Thymus (tissue), 11 donors: ENCODE results near the gene GCLM. TPM values are rescaled to one million over a fixed set of nuclear protein-coding genes. Genes with fewer than 3 reads are reported as not detected.
"Not testable (repeated sequence)": the region's sequence is repeated elsewhere in the genome, so short reads cannot be mapped to it uniquely, and the experiment has no call there.

Experiments
- DNase-seq, 9 donors: peaks; one replicate each; pipeline ENCODE4 v3.0.0-alpha.2; 2013; ENCODE audit warnings: low spot score in 9 of 9, low read depth in 6 of 9, missing footprints in 1 of 9
- H3K27ac ChIP-seq, 2 donors: one replicate each; pipeline ENCODE4 v1.5.1; 2013; ENCODE audit warnings: control low read depth in 1 of 2, low read depth in 1 of 2, low read length in 1 of 2, mild to moderate bottlenecking in 1 of 2, moderate library complexity in 1 of 2
- H3K27me3 ChIP-seq, 2 donors: one replicate each; pipeline ENCODE4 v1.5.1; 2013; ENCODE audit warnings: low read length in 1 of 2; ENCODE audit not compliant: control insufficient read depth in 2 of 2, insufficient read depth in 1 of 2
- H3K36me3 ChIP-seq, 2 donors: one replicate each; pipeline ENCODE4 v1.5.1; 2013; ENCODE audit warnings: low read length in 1 of 2, mild to moderate bottlenecking in 1 of 2, moderate library complexity in 1 of 2; ENCODE audit not compliant: control insufficient read depth in 2 of 2, insufficient read depth in 2 of 2
- H3K4me1 ChIP-seq, 2 donors: one replicate each; pipeline ENCODE4 v1.5.1; 2013; ENCODE audit warnings: low read length in 2 of 2; ENCODE audit not compliant: control insufficient read depth in 2 of 2, insufficient read depth in 2 of 2
- H3K4me3 ChIP-seq, 2 donors: one replicate each; pipeline ENCODE4 v1.5.1; 2013; ENCODE audit warnings: low read length in 2 of 2, control low read depth in 1 of 2, mild to moderate bottlenecking in 1 of 2
- H3K9me3 ChIP-seq, 2 donors: one replicate each; pipeline ENCODE4 v1.5.1; 2013; ENCODE audit warnings: low read length in 1 of 2, mild to moderate bottlenecking in 1 of 2; ENCODE audit not compliant: control insufficient read depth in 2 of 2, insufficient read depth in 1 of 2
- WGBS: extraction: QIAGEN DNeasy Blood & Tissue Kit; methylation state at CpG from one replicate; pipeline ENCODE4 v1.1.7; 2013; 5-methylcytosine and 5-hydroxymethylcytosine counted together
- polyA plus RNA-seq: library from polyadenylated mRNA; stranded (reverse); fragments of 200-250 nt; gene quantifications from one replicate; pipeline ENCODE4 v1.2.3, GENCODE V29; 2013
- total RNA-seq: library from RNA; stranded (reverse); fragments of 120-200 nt; gene quantifications from one replicate; pipeline ENCODE4 v1.2.4, GENCODE V29; 2013
- donor health status: healthy.

The GCLM gene
- total and polyA plus RNA-seq, 2 donors: 3.9 to 8.2 TPM

- DNase-seq: peak in 3 of 9 donors; percentile 4 to 41 (median 19)
- Histone ChIP-seq H3K27ac (peak overlapping the region; percentile 86 to 92), H3K4me3 (peak overlapping the region; percentile 80 to 99), H3K27me3 (no peaks in the 10 kb centered on the region), H3K9me3 (no peaks in the 10 kb centered on the region), H3K36me3 (peaks cover 18 to 40% of the 10 kb centered on the region in 2 donors), H3K4me1 (peaks cover 8 to 12% of the 10 kb centered on the region in 2 donors)
- under 1% methylated on average over 20 of the region's 20 CpGs for WGBS
Observed at GRCh38 chr1:93878501-93878888, 30.7 kb downstream of the GCLM start.

- Histone ChIP-seq H3K36me3 (peaks cover 22 to 48% of the 10 kb centered on the region in 2 donors), H3K4me1 (peaks cover 8 to 12% of the 10 kb centered on the region in 2 donors), H3K27me3 (no peaks in the 10 kb centered on the region), H3K27ac (no peak overlapping the region), H3K4me3 (no peak overlapping the region), H3K9me3 (no peaks in the 10 kb centered on the region)
- no peak for DNase-seq
- WGBS: 95% methylated on average over 4 of the region's 4 CpGs
Observed at GRCh38 chr1:93877529-93877928, 31.7 kb downstream of the GCLM start.

GRCh38 chr1:93876244-93876643 lies 33.0 kb downstream of the GCLM start:
- DNase-seq: no peak
- Histone ChIP-seq H3K9me3 (no peaks in the 10 kb centered on the region), H3K27me3 (no peaks in the 10 kb centered on the region), H3K4me1 (peaks cover 8 to 12% of the 10 kb centered on the region in 2 donors), H3K27ac (no peak overlapping the region), H3K4me3 (no peak overlapping the region), H3K36me3 (peaks cover 25 to 61% of the 10 kb centered on the region in 2 donors)
- 87% methylated on average over 1 of the region's 1 CpG for WGBS

GRCh38 chr1:93874025-93874651 lies 35.1 kb downstream of the GCLM start:
- 95% methylated on average over 3 of the region's 3 CpGs for WGBS
- H3K36me3 ChIP-seq: peaks cover 37 to 78% of the 10 kb centered on the region in 2 donors
- no peaks in the 10 kb centered on the region for H3K9me3 ChIP-seq
- peaks cover 8 to 12% of the 10 kb centered on the region in 2 donors for H3K4me1 ChIP-seq
- H3K4me3 ChIP-seq: no peak overlapping the region
- peak in 4 of 9 donors; percentile 9 to 57 (median 20) for DNase-seq
- H3K27ac ChIP-seq: no peak overlapping the region
- no peaks in the 10 kb centered on the region for H3K27me3 ChIP-seq

GRCh38 chr1:93871366-93871765 lies 37.9 kb downstream of the GCLM start:
- WGBS: 85% methylated on average over 4 of the region's 4 CpGs
- DNase-seq: no peak
- Histone ChIP-seq H3K4me1 (peaks cover 0 to 3% of the 10 kb centered on the region in 2 donors), H3K36me3 (peaks cover 39 to 73% of the 10 kb centered on the region in 2 donors), H3K9me3 (no peaks in the 10 kb centered on the region), H3K4me3 (no peak overlapping the region), H3K27ac (no peak overlapping the region), H3K27me3 (no peaks in the 10 kb centered on the region)

- peaks cover 34 to 57% of the 10 kb centered on the region in 2 donors for H3K36me3 ChIP-seq
- no peaks in the 10 kb centered on the region for H3K4me1 ChIP-seq
- no peaks in the 10 kb centered on the region for H3K27me3 ChIP-seq
- no peak overlapping the region for H3K4me3 ChIP-seq
- H3K27ac ChIP-seq: no peak overlapping the region
- H3K9me3 ChIP-seq: no peaks in the 10 kb centered on the region
- no peak for DNase-seq
- 98% methylated on average over 5 of the region's 5 CpGs for WGBS
Observed at GRCh38 chr1:93869653-93870052, 39.6 kb downstream of the GCLM start.

GRCh38 chr1:93868492-93868891 lies 40.7 kb downstream of the GCLM start:
- H3K27ac ChIP-seq, H3K9me3 ChIP-seq, H3K4me1 ChIP-seq, H3K4me3 ChIP-seq, H3K27me3 ChIP-seq, DNase-seq: not testable (repeated sequence)
- WGBS: 94% methylated on average over 1 of the region's 1 CpG
- peaks cover 25 to 46% of the 10 kb centered on the region in 2 donors for H3K36me3 ChIP-seq

GRCh38 chr1:93865253-93865652 lies 44.0 kb downstream of the GCLM start:
- peaks cover 15 to 19% of the 10 kb centered on the region in 2 donors for H3K36me3 ChIP-seq
- WGBS: 95% methylated on average over 5 of the region's 5 CpGs
- DNase-seq: no peak

GRCh38 chr1:93864175-93864574 lies 45.1 kb downstream of the GCLM start:
- H3K36me3 ChIP-seq: peaks cover 7 to 8% of the 10 kb centered on the region in 2 donors
- no peaks in the 10 kb centered on the region for H3K9me3 ChIP-seq
- H3K4me3 ChIP-seq: no peak overlapping the region
- H3K27ac ChIP-seq: no peak overlapping the region
- no peaks in the 10 kb centered on the region for H3K27me3 ChIP-seq
- H3K4me1 ChIP-seq: no peaks in the 10 kb centered on the region
- 94% methylated on average over 3 of the region's 3 CpGs for WGBS
- DNase-seq: no peak

More at GRCh38 chr1:93865253-93865652, 44.0 kb downstream of the GCLM start:
- Histone ChIP-seq H3K27ac (no peak overlapping the region), H3K9me3 (no peaks in the 10 kb centered on the region), H3K27me3 (no peaks in the 10 kb centered on the region), H3K4me1 (no peaks in the 10 kb centered on the region), H3K4me3 (no peak overlapping the region)
